GM12878 (cell line): ENCODE data around the gene TYSND1. TPM values are rescaled to one million over a fixed set of nuclear protein-coding genes. Genes with fewer than 3 reads are reported as not detected.

Experiments used
- ATAC-seq: fragments of 200-7000 bp; cut with Tn5 transposase; 3 replicates; pipeline ENCODE4 v1.9.1; 2020; ENCODE audit warnings: mild to moderate bottlenecking, moderate library complexity
- BruUV-seq: library from RNA; stranded (reverse); fragments of 400-500 nt; replicated peaks from 2 replicates; lab custom pipeline; 2021; lab: Mats Ljungman, UMichigan
- CTCF ChIA-PET: fragments of 300-600 bp; sonication (Branson Sonifier 250); formaldehyde crosslinking; extraction: SDS; loops from one replicate; lab custom pipeline; 2021; ENCODE audit warnings: inconsistent platforms; lab: Yijun Ruan, JAX
- POLR2A ChIA-PET: fragments of 350-600 bp; formaldehyde crosslinking; extraction: SDS; loops from one replicate; lab custom pipeline; 2021; ENCODE audit warnings: inconsistent platforms; lab: Charles Lee
- RAD21 ChIA-PET: fragments of 300-600 bp; sonication (Branson Sonifier 250); formaldehyde crosslinking; loops from one replicate; lab custom pipeline; 2023; ENCODE audit warnings: antibody characterized with exemption; ENCODE audit not compliant: unreplicated experiment; lab: Charles Lee
- SMC1A ChIA-PET: fragments of 300-600 bp; sonication (Branson Sonifier 250); formaldehyde crosslinking; loops from one replicate; lab custom pipeline; 2023; ENCODE audit not compliant: unreplicated experiment, uncharacterized antibody; lab: Charles Lee
- DNase-seq: peaks from one replicate; pipeline ENCODE4 v3.0.0-alpha.2; 2011; ENCODE audit warnings: low read depth, low spot score
- FAIRE-seq: peaks from 3 replicates; lab custom pipeline; 2011; peaks lifted over from hg19 to GRCh38; lab: Jason Lieb, UNC
- H2AFZ ChIP-seq: 2 replicates; pipeline ENCODE4 v1.6.0; 2011; ENCODE audit warnings: low read depth, low read length, control low read depth; ENCODE audit not compliant: control insufficient read depth
- H3K27ac ChIP-seq: 2 replicates; pipeline ENCODE4 v1.5.1; 2011; ENCODE audit warnings: control low read depth; ENCODE audit not compliant: control insufficient read depth, insufficient read depth
- H3K27me3 ChIP-seq, 2 experiments: replicated peaks in 1 of 2; 2 replicates each; pipeline versions ENCODE4 v1.6.0 to v1.6.1; 2011; ENCODE audit warnings: low read length in 1 of 2; ENCODE audit not compliant: control insufficient read depth in 2 of 2, insufficient read depth in 2 of 2
- H3K36me3 ChIP-seq, 2 experiments: 2 replicates each; pipeline ENCODE4 v1.5.1; 2011; ENCODE audit warnings: low read length in 1 of 2; ENCODE audit not compliant: control insufficient read depth in 2 of 2, insufficient read depth in 2 of 2
- H3K4me1 ChIP-seq: 2 replicates; pipeline ENCODE4 v1.6.1; 2011; ENCODE audit warnings: mild to moderate bottlenecking, low read length, moderate library complexity, mixed read lengths; ENCODE audit not compliant: control insufficient read depth, insufficient read depth
- H3K4me2 ChIP-seq: 2 replicates; pipeline ENCODE4 v1.6.0; 2011; ENCODE audit warnings: control low read depth; ENCODE audit not compliant: control insufficient read depth, insufficient read depth
- H3K4me3 ChIP-seq: fragments of 200-600 bp; sonication (generic); 2 replicates; pipeline ENCODE4 v1.5.1; 2016
- H3K79me2 ChIP-seq: 2 replicates; pipeline ENCODE4 v1.6.0; 2011; ENCODE audit warnings: low read length; ENCODE audit not compliant: control insufficient read depth, insufficient read depth
- H3K9ac ChIP-seq: 2 replicates; pipeline ENCODE4 v1.8.0; 2011; ENCODE audit warnings: low read length, control low read depth, mixed read lengths; ENCODE audit not compliant: control insufficient read depth, insufficient read depth
- H3K9me3 ChIP-seq: replicated peaks from 3 replicates; pipeline ENCODE4 v1.5.1; 2011; ENCODE audit warnings: mild to moderate bottlenecking, low read length; ENCODE audit not compliant: control insufficient read depth, insufficient read depth
- H4K20me1 ChIP-seq: 2 replicates; pipeline ENCODE4 v1.6.0; 2011; ENCODE audit not compliant: control insufficient read depth, insufficient read depth
- BCL3 ChIP-seq: IDR thresholded peaks from 2 replicates; pipeline ENCODE4 v1.6.1; 2011; ENCODE audit warnings: borderline replicate concordance, low read depth, mild to moderate bottlenecking, moderate library complexity, low read length; ENCODE audit not compliant: insufficient read depth, poor library complexity, severe bottlenecking
- DPF2 ChIP-seq: fragments of 450-650 bp; IDR thresholded peaks from 2 replicates; pipeline ENCODE4 v1.6.1; 2017; ENCODE audit warnings: mild to moderate bottlenecking
- GATAD2B ChIP-seq: fragments of 450-650 bp; conservative IDR thresholded peaks from 2 replicates; pipeline ENCODE4 v1.6.1; 2017; ENCODE audit warnings: low read depth, mild to moderate bottlenecking, moderate library complexity
- HSF1 ChIP-seq: fragments of 150-350 bp; IDR thresholded peaks from 2 replicates; pipeline ENCODE4 v1.6.1; 2014; ENCODE audit warnings: mild to moderate bottlenecking, low read depth, low read length
- IKZF2 ChIP-seq, 2 experiments: fragments of 450-650 bp; IDR thresholded peaks; 2 replicates each; pipeline ENCODE4 v1.6.1; 2017; ENCODE audit warnings: mild to moderate bottlenecking in 2 of 2, moderate library complexity in 2 of 2
- IRF3 ChIP-seq: fragments of 450-650 bp; IDR thresholded peaks from 2 replicates; pipeline ENCODE4 v1.6.1; 2014; ENCODE audit warnings: mild to moderate bottlenecking
- MEF2A ChIP-seq: IDR thresholded peaks from 2 replicates; pipeline ENCODE4 v1.6.1; 2011; ENCODE audit warnings: low read depth, mild to moderate bottlenecking, low read length, moderate library complexity; ENCODE audit not compliant: insufficient read depth
- TBL1XR1 ChIP-seq: IDR thresholded peaks from 2 replicates; pipeline ENCODE4 v1.6.1; 2012; ENCODE audit warnings: low read depth, low read length, improper control_type of control experiment
- WGBS: methylation state at CpG from one replicate; pipeline ENCODE4 v1.1.6; 2016; ENCODE audit warnings: low lambda C conversion rate; ENCODE audit not compliant: insufficient replicate concordance, insufficient coverage; ENCODE audit errors: missing lambda C conversion rate; 5-methylcytosine and 5-hydroxymethylcytosine counted together
- in situ Hi-C: fragments of 300-500 bp; cut with MboI; formaldehyde crosslinking; loops from 9 replicates; pipeline ENCODE4 v1.14.3; 2018; ENCODE audit warnings: mixed read lengths
- intact Hi-C: fragments of 100-400 bp; cut with micrococcal nuclease; formaldehyde crosslinking; loops from one replicate; pipeline ENCODE4 v1.14.2; 2022; ENCODE audit not compliant: unreplicated experiment
- polyA plus RNA-seq, 11 experiments: library from polyadenylated mRNA; depleted of rRNA in 4 of 11; unstranded in 6 of 11; stranded (reverse) in 5 of 11; fragments of >200 nt; fragmentation: Nextera tagmentation in 4 of 11; fragmentation: Illumina TruSeq in 1 of 11; extraction: Ambion mirVana in 4 of 11; extraction: Trizol in 1 of 11; gene quantifications; 1 replicate in 1 of 11; 2 replicates in 10 of 11; pipeline versions ENCODE4 v1.2.1 to v1.2.3, GENCODE V29; 2011 to 2016; ENCODE audit warnings: inconsistent platforms in 2 of 11, missing spikeins in 2 of 11, low read depth in 1 of 11
- total RNA-seq, 4 experiments: library from RNA; depleted of rRNA in 3 of 4; stranded (reverse); fragments of >200 nt in 3 of 4; fragmentation: Illumina TruSeq in 1 of 4; extraction: Trizol in 1 of 4; gene quantifications; 2 replicates each; pipeline versions ENCODE4 v1.2.1 to v1.2.3, GENCODE V29; 2013 to 2021
- TF ChIP-seq, protein P1 (sequence below): fragments of 450-650 bp; IDR thresholded peaks from 2 replicates; pipeline ENCODE4 v1.6.1; 2017; ENCODE audit warnings: low read depth, mild to moderate bottlenecking, moderate library complexity

TYSND1 gene
- total and polyA plus RNA-seq, 10 of the 15 experiments (the other 5 are each of a cell fraction or from before 2014, with no cell fraction given), result 1.9 to 21.4 (median 12.0) TPM

DNA sequence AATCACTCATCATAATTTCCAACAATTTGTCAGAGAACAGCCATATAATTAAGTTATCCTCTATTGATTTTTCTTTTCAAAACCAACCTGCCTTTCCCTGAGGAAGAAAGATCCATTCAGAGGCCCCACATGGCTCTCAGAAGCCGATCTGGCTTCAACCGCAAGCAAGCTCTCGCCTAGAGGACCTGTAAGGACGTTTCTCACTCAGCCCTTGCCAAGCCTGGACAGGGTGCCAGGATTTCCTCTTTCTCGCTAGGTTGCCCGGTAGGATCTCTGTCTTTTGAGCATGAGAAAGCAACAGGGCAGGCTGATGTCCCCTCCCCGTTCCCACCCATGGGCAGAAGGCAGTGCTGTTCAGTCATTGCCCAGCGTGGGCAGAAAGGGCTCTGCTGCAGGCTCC lies 26.9 kb downstream of the TYSND1 start:
- no peaks in the 10 kb centered on the region for H3K4me1 ChIP-seq
- no peaks in the 10 kb centered on the region for H3K79me2 ChIP-seq
- ChIA-PET SMC1A (interaction anchor here (1.4 to 2.0 kb wide), 2 partner anchors 9 to 244 kb away, joined by 3 to 7 read pairs; no protein-coding TSS in a partner anchor), CTCF (interaction anchor here (0.7 to 8.4 kb wide), 5 partner anchors 11 to 243 kb away, joined by 3 to 173 read pairs (median 5); partner anchors contain the start of gene TYSND1), POLR2A (interaction anchor here (2.3 kb wide), 1 partner anchor 26 kb away, joined by 8 read pairs; the partner anchor contains the start of gene TYSND1)
- ATAC-seq (no peak), DNase-seq (no peak), FAIRE-seq (no peak)
- no peaks in the 10 kb centered on the region for H3K9me3 ChIP-seq
- peaks cover 17 to 21% of the 10 kb centered on the region in 2 experiments; a peak in 3 of 4 replicates for H3K36me3 ChIP-seq
- TF ChIP-seq GATAD2B, result no peak
- no peak for TF ChIP-seq TBL1XR1
- TF ChIP-seq, protein P1, sequence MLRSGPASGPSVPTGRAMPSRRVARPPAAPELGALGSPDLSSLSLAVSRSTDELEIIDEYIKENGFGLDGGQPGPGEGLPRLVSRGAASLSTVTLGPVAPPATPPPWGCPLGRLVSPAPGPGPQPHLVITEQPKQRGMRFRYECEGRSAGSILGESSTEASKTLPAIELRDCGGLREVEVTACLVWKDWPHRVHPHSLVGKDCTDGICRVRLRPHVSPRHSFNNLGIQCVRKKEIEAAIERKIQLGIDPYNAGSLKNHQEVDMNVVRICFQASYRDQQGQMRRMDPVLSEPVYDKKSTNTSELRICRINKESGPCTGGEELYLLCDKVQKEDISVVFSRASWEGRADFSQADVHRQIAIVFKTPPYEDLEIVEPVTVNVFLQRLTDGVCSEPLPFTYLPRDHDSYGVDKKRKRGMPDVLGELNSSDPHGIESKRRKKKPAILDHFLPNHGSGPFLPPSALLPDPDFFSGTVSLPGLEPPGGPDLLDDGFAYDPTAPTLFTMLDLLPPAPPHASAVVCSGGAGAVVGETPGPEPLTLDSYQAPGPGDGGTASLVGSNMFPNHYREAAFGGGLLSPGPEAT, result no peak
- TF ChIP-seq MEF2A, result no peak
- no peak for TF ChIP-seq IKZF2 (IDR thresholded peaks at IDR 0.05)
- no peak for TF ChIP-seq DPF2
- no peak for TF ChIP-seq HSF1
- no peak for TF ChIP-seq BCL3
- no peak for TF ChIP-seq IRF3
- TF ChIP-seq, all 136 proteins: peak for 0
- Histone ChIP-seq H2AFZ (no peak overlapping the region), H3K27me3 (no peaks in the 10 kb centered on the region), H3K4me3 (no peak overlapping the region), H3K4me2 (no peak overlapping the region), H3K27ac (no peak overlapping the region), H3K9ac (no peak overlapping the region), H4K20me1 (no peaks in the 10 kb centered on the region)
- RAD21 ChIA-PET, result interaction anchor here (5.1 kb wide), 1 partner anchor 27 kb away, joined by 46 read pairs; the partner anchor contains the start of gene TYSND1
- in situ Hi-C loops (no loop called here), intact Hi-C loops (no loop called here)
- no TSS peak for BruUV-seq
- WGBS, result 89% methylated on average over 8 of the region's 8 CpGs
